MM.1S (cell line): ENCODE results near the gene ITGA3.

Source experiments
- CTCF ChIP-seq: fragments of 300-600 bp; sonication (generic); IDR thresholded peaks from 2 replicates; pipeline ENCODE4 v1.5.1; 2016; ENCODE audit warnings: antibody characterized with exemption, low read length, mixed read lengths
- EZH2 ChIP-seq: fragments of 300-600 bp; sonication (generic); optimal IDR thresholded peaks from 2 replicates; pipeline ENCODE3; 2017; ENCODE audit warnings: low read depth, mild to moderate bottlenecking, antibody characterized with exemption, low read length, mixed read lengths
- EZH2phosphoT487 ChIP-seq: fragments of 300-600 bp; sonication (generic); IDR thresholded peaks from 2 replicates; pipeline ENCODE4 v1.6.1; 2018; ENCODE audit warnings: antibody characterized with exemption, low read length

GRCh38 chr17:50047083-50047482 lies 8.8 kb upstream of the ITGA3 start:
- TF ChIP-seq EZH2 (no peak), CTCF (no peak), EZH2phosphoT487 (no peak)
